Measurements from ENCODE around the gene COL6A2.
"Not testable (repeated sequence)": the region's sequence is repeated elsewhere in the genome, so short reads cannot be mapped to it uniquely, and the experiment has no call there.

COL6A2 gene

DNA sequence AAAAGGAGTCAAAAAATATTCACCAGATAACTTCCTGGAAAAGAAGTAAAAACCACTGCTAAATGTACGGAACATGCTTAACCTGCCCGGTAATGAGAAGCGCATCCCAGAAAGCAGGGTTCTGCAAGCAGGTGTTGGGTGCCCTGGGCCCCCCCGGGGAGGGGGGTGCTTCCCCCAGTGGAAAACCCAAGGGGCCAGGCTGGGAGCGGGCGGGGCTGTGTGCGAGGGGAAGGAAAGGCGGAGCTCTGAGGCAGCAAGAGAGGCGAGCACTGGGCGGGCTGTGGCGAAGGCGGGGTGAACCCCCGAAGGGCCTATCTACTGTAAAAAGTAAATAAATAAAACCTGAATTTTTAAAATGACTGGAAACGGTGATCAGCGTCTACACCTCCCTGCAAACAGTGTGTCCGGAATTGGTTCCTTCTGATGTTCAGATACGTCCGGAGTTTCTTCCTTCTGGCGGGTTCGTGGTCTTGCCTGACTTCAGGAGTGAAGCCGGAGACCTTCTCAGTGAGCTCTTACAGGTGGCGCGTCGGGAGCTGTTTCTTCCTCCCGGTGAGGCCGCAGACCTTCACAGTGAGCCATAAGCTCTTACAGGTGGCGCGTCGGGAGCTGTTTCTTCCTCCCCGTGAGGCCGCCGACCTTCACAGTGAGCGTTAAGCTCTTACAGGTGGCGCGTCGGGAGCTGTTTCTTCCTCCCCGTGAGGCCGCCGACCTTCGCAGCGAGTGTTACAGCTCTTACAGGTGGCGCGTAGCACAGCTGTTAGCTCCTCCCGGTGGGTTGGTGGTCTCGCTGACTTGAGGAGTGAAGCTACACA lies 44.1 kb downstream of the COL6A2 start:
- no peak for DNase-seq (ENCODE audit: low read depth in 2 of 2)

DNA sequence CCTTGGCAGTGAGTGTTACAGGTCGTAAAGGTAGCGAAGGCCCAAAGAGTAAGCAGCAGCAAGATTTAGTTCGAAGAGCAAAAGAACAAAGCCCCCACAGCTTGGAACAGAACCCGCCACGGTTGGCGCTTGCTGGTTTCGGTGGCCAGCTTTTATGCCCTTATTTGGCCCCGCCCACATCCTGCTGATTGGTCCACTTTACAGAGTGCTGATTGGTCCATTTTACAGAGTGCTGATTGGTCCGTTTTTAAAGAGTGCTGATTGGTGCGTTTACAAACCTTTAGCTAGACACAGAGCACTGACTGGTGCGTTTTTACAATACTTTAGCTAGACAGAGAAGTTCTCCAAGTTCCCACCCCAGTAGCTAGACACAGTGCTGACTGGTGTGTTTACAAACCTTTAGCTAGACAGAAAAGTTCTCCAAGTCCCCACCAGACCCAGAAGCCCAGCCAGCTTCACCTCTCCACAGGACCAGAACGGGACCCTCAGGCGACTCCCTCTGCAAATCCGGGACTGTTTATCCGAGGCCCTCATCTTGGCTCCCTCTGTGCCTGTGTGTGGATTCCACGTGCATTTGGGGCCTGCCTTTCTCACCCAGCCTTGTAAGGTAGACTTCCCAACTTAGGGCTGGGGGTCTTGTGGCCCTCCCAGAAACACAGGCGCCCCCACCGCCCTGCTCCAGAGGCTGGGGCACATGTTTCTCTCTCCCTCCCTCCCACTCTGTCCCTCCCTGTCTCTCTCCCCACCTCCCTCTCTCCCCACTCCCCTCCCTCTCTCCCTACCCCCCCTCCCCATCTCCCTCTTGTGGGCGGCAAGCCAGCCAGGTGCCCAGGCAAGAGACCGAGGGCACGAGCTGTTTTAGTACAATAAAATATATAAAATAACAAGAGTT lies 44.9 kb downstream of the COL6A2 start:
- no peak for DNase-seq (ENCODE audit: low read depth in 2 of 2)

DNA sequence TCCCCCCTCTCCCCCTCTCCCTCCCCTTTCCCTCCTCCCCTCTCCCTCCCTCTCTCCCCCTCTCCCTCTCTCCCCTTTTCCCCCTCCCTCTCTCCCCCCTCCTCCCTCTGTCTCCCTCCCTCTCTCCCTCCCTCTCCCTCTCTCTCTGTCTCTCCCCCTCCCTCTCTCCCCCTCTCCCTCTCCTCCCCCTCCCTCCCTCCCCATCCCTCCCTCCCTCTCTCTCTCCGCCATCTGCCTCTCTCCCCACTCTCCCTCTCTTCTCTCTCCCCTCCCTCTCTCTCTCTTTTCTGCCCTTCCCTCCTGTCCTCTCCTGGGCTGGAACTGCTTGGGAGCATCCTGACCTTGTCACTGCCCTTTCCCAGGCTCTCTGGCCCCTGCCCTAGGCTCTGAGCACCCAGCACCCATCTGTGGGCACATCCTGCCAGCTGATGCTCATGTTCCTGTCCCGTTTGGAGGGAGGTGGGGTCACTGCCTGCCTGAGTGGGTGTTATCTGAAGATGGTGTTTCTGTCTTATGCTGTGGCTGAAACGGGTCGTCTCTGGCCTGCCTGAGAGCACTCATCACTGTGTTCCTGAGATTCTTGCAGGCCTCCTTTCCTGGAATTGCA lies 46.7 kb downstream of the COL6A2 start:
- DNase-seq (ENCODE audit: low read depth in 2 of 2), result no peak

DNA sequence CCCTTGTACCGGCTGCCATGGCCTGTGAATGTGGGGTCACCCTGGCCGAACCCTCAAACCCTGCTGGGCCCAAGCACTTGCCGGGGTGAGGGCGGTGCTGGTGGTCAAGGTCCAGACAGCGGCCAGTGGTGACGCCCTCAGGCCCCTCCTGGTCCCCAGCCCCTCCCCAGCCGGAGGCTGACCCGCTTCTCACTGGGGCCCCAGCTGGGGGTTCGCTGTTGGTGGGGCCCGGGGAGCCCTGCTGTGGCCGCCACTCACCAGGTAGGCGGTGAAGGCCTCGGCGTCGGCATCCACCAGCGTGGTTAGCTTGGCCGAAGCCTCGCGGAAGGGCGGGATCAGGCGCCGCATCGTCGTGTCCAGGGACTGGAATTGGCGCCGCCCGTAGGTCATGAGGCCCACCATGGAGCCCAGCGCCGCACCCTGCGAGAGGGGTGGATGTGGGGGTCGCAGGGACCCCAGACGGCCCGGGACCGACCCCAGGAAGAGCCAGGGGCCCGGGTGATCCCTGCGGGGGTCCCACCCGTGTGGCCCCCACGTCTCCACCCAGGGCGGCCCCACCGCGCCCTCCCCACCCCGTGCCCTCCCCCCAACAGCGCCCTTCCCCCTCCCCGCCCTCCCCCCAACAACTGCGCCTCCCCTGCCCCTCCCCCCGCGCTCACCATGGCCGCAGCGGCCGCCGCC lies 47.4 kb downstream of the COL6A2 start:
- no peak for DNase-seq (ENCODE audit: low read depth in 2 of 2)

DNA sequence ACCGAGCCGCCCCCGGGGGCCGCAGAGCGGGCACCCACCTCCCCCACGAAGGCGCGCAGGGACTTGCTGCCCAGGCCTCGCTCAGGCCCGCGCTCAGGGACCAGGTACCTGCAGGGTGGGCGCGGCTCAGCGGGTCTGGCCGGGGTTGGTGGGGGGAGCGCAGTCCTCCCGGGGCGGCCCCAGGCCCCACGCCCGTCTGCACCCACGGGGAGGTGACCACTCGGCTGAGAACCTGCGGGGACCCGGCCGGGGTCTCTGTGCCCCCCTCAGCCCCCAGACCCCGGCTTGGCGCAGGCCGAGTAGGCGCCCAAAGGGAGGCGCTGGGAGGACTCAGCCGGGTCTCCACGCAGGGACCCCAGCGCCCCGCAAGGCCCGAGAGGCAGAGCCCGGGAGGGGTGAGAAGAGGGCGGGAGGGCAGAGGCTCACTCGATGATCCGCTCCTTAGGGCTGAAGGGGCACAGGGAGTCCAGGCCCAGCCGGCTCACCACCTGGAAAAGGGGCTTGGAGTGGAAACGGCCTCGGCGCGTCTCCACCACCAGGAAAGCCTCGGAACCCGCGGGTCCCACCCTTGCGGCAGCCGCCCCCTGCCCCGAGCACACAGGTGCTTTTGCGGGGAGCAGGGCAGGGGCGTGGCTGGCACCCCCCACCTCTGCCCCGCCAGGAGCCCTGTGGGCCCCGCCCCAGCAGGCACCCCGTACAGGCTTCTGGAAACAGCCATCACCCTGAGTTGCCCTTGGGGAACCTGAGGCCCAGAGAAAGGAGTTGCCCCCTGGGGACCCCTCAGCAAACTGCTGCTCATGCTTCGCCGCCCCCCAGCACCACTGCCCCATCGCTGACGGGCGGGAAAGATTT lies 48.2 kb downstream of the COL6A2 start:
- no peak for DNase-seq (ENCODE audit: low read depth in 2 of 2)

DNA sequence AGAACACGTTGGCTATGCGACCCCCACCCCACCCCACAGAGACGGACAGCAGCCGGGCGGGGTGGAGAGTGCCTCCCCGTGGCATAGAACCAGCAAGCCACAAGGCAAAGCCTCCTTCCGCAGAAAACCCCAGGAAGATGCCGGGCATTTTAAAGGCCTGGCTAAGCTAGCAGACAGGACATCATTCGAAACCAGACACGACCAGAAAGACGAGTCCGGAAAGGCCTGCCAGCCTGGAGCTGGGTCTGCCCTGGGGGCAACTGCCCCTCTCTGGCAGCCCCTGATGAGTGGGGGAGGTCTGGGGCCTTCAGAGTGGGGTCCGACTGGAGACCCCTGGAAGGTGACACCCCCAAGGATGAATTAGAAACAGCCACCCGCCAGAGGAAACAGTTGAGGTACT lies 48.9 kb downstream of the COL6A2 start:
- DNase-seq (ENCODE audit: low read depth in 2 of 2), result no peak

DNA sequence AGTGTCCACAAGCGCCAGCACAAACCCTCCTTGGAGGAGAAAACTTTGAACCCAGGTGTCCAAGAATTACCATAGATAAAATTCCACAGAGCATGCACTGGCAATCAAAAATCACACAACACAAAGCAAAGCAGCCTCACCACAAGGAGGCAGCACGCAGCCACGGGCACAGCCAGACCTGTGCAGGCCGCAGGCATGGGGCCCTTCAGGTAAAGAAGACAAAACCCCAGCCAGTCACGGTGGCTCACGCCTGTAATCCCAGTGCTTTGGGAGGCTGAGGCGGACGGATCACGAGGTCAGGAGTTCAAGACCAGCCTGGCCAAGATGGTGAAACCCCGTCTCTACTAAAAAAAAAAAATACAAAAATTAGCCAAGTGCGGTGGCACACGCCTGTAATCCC lies 49.5 kb downstream of the COL6A2 start:
- DNase-seq (ENCODE audit: low read depth in 2 of 2), result not testable (repeated sequence)

DNA sequence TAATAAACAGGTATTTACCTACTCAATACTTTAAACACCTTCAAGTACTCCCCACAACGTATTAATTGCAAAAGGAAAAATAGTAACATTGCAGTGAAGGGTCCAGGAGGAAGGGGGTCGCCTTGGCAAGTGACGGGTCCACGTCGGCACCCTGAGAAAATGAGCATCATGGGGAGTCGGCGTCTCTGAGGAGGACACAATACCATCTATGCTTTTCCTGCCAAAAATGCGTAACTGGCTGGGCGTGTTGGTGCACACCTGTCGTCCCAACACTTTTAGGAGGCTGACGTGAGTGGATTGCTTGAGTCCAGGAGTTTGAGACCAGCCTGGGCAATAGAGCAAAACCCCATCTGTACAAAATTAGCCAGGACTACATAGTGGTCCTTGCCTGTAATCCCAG lies 50.2 kb downstream of the COL6A2 start:
- no peak for DNase-seq (ENCODE audit: low read depth in 2 of 2)

DNA sequence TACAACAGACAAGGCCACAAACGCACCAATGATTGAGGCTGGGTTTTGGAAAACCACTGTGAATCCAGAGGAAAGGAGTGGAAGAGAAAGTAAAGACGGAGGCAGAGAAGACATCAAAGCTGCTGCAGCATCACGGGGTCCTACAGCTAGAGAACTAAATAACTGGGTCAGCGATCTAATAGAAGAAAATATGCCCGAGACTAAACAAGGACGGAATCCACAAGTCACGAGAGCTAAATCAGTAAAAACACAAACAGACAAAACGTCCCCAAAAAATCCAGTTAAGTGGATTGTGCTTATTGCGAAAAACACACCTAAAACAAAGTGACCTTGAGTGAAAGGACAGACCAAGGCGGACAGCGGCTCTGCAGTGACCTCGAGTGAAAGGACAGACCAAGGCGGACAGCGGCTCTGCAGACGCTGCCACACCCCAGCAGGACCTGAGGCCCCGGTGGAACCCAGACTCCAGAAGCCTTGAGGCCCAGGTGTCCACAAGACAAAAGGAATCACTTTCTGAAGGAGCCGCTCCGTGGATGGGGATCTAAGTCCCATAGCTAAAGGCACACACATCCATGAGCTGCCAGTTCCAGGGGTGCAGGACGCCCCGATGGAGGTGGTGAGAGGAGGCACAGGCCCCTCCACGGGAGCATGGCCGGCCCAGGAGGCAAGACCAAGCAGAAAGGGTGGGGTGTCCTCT lies 51.4 kb downstream of the COL6A2 start:
- no peak for DNase-seq (ENCODE audit: low read depth in 2 of 2)

DNA sequence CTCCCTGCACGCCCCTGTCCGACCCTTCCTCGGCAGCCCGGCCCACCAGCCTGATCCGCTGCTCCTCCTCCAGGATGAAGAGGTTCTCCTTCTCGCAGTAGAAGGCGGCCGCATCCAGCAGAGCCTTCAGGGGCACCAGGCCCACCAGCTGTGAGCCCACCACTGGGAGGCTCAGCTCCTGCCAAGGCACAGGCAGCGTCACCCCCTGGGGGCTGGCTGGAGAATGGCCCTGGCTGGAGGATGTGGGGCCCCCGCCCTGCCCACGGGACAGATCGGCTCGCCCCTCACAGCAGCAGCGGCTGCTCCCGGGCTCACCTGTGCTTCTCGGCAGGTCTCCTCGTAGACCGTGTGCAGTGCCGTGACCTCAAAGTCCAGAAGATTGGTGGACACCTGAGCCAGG lies 52.2 kb downstream of the COL6A2 start:
- no peak for DNase-seq (ENCODE audit: low read depth in 2 of 2)

DNA sequence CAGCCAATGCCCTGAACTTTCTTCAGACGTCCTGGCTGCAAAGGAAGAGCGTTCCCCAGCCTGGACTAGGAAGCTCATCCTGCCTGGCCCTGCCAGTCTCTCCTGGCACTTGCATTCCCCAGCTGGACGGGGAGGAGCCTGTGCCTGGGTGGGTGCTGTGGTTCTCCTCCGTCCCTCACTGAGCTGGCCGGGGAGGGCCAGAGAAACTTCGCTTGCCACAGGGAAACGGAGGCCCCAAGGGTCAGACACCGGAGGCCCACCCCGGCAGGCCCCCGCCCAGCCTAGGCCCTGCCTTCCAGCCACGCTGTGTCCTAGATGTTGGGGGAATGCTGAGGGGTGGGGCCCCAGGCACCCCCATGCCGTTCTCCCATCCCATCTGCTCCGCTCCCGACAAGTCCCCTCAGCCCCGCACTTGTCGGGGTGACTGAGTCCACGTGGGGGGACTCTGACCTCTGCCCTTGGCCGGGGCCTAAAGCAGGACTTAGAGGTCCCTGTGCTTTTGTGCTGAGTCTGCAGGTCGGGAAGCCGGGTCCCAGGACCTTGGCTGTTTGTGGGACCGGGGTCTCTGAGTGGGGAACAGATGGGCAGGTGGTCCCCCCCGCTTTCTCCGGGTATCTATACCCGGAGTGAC lies 52.7 kb downstream of the COL6A2 start:
- DNase-seq (ENCODE audit: low read depth in 2 of 2), result no peak

DNA sequence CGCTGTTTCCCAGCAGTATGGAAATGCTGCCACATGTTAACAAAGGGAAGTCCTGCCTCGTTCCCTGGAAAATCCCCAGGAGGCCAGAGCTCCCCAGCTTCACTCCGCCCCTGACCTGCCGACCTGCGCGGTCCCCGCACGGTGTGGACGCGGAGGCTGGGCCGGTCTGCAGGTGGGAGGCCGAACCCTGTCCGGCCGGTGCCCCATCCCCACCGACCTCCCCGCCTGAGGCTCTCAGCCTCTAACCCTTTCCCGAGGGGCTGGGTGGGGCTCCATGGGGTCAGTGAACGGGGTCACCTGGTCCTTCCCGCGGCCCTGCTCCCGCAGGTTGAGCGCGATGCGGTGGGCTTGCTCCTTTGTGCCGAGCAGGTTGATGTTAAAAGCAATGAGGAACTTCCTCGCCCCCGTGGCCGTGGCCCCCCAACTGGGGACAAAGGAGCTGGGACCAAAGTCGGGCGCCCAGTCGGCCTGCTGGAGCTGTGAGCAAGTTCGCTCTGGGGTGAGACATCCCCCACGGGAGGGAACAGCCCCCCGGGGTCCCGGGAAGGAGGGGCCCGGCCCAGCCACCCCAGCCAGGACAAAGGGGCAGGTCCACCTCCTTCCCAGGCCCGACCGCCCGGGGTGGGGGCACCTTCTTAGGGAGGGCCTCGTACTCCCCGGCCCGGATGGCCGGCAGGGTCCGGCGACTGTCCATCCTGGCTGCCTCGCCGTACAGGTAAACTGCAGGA lies 53.5 kb downstream of the COL6A2 start:
- DNase-seq (ENCODE audit: low read depth in 2 of 2), result no peak

DNA sequence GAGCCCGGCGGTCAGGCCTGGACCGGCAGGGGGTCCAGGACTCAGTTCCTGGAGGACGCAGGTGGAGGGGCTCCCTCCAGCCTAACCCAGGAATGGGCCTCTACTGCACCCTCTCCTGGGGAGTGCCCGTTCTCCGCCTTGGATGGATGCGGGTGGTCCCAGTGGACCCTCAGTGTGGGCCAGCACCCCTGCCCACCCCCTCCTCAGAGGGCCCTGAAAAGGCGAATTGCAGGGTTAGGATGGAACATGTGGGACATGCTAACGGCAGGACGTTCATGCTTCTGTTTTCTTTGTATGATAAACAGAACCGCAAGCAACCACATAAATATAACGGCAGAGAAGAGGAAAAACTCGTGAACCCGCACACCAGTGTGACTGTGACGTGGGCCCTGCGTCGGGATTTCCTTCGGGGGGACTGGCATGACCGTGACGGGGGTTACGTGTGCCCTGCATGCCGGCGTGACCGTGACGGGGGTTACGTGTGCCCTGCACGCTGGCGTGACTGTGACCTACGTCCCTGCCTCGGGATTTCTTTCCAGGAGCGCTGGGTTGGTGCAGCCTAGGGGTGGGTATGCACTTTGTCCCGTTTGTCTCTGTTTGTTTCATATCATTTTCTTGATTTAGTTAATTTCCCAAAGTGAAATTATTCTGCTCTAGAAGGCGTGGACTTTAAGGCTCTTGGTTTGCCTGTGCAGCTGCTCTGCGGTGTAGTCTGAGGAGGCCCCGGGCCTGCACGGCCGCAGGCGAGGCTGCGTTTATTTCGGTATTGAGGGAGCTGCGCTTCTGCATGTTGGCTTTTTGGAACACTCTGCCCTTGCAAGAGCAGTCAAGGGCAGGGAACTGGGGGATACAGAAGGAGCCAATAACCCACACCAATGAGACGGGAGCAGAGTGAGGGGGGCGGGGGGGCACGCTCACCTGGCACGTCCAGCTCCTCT lies 54.3 kb downstream of the COL6A2 start:
- DNase-seq (ENCODE audit: low read depth in 2 of 2), result no peak

DNA sequence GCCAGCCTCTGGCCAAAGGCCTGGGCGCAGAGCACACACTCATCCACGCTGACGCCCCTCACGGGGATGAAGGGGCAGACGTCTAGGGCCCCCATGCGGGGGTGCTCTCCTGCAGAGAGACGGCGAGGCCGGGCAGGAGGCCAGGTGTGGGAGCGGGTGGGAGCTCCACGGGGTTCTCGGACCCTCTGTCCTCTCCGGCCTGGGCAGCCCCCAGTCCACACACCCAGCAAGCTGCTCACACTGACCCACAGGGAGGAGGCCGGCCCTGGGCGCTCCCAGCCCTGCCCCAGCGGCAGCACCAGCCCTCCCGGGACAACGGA lies 55.0 kb downstream of the COL6A2 start:
- DNase-seq (ENCODE audit: low read depth in 2 of 2), result no peak

DNA sequence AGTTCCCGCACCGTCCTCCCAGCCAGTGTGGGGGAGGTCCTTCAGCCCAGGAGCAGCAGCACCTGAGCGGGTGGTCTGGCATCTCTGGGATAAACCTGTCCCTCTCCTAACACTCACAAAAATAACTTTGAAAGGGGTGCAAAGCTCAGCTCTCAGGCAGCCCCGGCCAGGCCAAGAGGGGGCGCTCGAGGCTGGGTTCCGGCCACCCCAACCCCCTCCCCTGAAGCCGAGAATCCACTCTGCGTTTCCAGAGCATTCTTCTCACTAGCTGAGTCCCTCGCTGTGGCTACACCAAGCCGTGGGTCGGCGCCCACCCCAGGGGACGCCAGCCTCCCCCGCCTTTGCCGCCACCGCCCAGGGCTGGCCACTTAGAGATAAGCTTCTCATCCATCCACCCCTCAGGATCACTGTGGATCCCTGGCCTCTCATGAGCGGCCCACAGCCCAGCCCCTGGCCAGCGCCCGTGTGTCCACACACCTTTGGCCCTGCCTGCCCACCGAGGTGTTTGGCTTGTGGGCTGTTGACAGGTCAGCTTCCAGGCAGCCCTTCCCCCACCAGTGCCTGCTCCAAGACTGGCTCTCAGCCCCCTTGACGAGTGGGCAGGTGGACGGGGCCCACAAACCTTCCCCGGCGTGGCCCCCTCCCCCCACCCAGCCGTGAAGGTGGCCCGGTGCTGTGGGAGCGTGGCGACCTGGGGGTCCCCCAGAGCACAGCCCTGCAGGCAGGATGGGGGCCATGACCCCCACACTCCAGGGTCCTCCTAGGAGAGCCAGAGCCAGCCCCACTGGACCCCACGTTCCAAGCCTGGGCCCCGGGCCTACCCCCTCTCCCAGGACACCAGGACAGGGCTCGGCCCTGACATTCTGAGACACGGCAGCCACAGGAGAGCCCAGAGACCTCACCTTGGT lies 55.6 kb downstream of the COL6A2 start:
- DNase-seq (ENCODE audit: low read depth in 2 of 2), result no peak

DNA sequence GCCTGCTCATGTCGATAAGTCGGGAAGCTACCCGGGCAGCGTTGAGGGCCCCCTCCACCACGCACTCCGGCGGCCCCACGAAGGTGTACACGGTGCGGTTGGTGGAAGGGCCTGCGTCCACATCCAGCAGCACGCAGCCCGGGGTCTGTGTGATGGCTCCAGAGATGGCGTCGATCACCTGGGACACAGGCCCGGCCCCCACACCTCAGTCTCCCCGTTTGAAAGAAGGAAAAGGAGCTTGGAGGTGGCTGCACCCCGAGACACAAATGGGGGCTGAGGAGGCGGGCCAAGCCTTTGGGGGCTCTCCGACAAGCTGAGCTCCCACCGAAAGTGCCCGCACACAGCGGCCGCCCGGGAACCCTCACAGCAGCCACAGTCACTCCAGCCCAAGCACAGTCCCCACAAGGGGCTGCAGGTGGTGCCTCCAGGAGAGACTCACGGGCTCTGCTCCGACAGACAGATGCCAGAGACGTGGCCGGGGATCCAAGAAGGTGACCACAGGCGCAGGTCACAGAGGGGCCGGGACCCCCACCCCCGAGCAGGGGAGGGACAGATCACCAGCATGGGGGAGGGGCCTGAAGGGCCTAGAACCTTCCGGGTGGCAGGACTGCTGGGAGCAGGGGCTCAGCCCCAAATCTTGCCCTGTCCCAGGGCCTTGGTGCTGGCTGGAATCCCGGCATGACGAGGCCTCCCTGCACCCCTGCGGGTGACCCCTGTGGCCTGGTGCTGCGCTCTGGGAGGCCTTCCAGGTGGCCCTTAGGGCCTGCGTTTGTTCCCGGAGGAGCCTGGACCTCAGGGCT lies 56.4 kb downstream of the COL6A2 start:
- DNase-seq (ENCODE audit: low read depth in 2 of 2), result no peak

All from fibroblast of skin of left biceps (primary cell).